Neural cell (in vitro differentiated cells): ENCODE results near the gene ELK3.

Source experiments
- CTCF ChIP-seq: fragments of 450-650 bp; IDR thresholded peaks from 2 replicates; pipeline ENCODE4 v1.5.1; 2014; ENCODE audit warnings: antibody characterized with exemption, mild to moderate bottlenecking, moderate library complexity; ENCODE audit not compliant: poor library complexity, severe bottlenecking
- EZH2 ChIP-seq: fragments of 200-600, 300-800 bp; shearing (Covaris generic), sonication (generic); IDR thresholded peaks from 2 replicates; pipeline ENCODE4 v1.6.1; 2014; ENCODE audit warnings: antibody characterized with exemption, low read length, borderline replicate concordance, mild to moderate bottlenecking; ENCODE audit not compliant: insufficient read depth, poor library complexity, severe bottlenecking
- SMC3 ChIP-seq: fragments of 450-650 bp; conservative IDR thresholded peaks from 2 replicates; pipeline ENCODE4 v1.6.1; 2014; ENCODE audit warnings: antibody characterized with exemption, mild to moderate bottlenecking, moderate library complexity; ENCODE audit not compliant: poor library complexity

GRCh38 chr12:96311191-96311590, 117.0 kb downstream of the ELK3 start:
- TF ChIP-seq SMC3: no peak
- TF ChIP-seq CTCF: no peak
- no peak for TF ChIP-seq EZH2
